HG02970 (cell line): Measurements from ENCODE around the gene PSD.

ENCODE experiments used
- ATAC-seq: cut with Tn5 transposase; IDR thresholded peaks from one replicate; pipeline ENCODE4 v1.9.1; 2021; ENCODE audit warnings: mild to moderate bottlenecking, moderate library complexity, moderate number of reproducible peaks; ENCODE audit not compliant: unreplicated experiment, low FRiP score

The PSD gene

DNA sequence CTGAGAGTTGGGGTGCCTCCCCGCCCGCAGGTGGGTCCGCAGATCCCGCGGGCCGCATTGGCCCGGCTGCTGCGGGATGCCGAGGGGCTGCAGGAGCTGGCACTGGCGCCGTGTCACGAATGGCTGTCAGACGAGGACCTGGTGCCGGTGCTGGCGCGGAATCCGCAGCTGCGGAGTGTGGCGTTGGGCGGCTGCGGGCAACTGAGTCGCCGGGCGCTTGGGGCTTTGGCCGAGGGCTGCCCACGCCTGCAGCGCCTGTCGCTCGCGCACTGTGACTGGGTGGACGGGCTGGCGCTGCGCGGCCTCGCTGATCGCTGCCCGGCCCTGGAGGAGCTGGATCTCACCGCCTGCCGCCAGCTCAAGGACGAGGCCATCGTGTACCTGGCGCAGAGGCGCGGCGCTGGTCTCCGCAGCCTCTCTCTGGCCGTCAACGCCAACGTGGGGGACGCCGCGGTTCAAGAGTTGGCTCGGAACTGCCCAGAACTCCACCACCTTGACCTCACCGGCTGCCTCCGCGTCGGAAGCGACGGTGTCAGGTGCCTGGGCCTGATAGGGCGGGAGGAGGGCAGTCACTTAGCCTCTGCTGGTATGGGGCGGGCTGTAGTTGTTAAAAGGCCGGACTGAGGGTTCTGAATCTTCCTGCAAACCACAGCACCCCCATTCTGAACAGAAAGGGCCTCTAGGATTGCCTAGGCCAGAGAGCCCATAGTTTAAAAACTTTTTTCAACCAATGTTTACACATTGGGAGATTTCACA is 3.4 kb upstream of the PSD start:
- no peak for ATAC-seq

DNA sequence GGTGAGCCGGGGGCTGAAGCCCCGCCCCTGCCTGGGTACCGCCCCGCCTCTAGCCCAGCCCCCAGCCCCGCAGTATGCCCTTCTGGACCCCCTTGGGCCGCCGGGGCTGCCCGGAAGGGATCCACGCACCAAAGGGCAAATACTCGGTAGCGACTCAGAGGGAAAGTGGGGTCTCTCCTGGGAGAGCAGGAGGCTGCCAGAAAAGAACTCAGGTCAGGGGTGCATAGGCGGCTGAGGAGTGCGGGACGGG is 2.8 kb upstream of the PSD start:
- no peak for ATAC-seq

DNA sequence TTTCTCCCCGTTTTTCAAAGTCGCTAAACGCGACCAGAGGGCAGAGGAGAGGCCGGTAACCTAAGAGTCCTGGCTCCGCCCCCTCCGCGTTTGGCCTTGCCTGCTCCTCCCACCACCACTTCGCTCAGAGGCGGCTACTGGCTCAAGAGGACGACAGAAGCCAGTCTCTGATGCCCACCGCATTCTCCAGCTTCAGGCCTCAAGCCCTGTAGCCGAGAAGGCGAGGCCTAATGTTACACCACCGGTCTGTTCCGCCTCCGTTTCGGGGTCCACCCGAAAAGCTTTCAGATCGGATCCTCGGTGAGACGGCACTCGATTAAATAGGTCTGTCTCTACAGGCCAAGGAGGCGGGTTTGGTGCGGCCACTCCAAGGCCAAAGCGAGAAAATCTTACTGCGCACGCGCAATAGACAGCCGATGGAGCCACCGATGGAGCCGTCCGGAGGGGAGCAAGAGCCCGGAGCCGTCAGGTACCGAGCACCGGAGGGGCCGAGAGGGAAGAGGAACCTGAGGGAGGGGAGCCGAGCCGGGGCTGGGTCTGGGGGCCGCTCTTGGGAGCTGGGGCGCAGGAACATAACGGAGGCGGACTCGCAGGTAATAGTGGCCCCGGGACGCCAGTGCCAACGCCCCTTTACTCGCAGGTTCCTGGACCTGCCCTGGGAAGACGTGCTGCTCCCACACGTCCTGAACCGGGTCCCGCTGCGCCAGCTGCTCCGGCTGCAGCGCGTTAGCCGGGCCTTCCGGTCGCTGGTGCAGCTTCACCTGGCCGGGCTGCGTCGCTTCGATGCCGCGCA is 2.3 kb upstream of the PSD start, which contains the start of gene FBXL15:
Gene FBXL15, plus strand, starts transcription at position 123 of the 793 bp plus-strand sequence. Its CDS starts 294 bp downstream, at position 417.
- ATAC-seq = peak; percentile 69

DNA sequence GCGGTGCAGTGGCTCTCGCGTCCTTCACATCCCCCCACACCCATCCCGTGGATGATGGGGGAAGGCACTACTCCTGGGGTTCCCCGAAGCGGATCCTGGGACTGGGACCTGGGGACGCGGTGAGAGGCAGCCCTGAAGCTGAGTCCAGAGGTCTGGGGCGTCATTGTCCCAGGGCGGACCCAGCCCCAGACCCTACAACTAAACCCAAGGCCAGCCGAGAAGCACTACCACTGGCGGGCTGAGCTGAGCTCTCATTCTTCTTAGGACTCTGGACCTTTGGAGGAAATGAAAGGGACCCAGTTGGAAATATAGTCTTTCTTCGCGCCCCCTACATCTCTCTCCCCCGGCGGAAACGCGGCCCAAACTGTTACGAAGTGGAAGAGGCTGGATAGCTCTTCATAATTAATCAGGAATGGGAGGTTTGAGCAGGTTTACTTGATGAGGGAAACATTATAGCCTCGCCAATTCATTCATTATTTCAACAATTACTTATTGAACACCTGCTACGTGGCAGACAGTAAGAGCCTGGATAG is 1.7 kb upstream of the PSD start:
- no peak for ATAC-seq

DNA sequence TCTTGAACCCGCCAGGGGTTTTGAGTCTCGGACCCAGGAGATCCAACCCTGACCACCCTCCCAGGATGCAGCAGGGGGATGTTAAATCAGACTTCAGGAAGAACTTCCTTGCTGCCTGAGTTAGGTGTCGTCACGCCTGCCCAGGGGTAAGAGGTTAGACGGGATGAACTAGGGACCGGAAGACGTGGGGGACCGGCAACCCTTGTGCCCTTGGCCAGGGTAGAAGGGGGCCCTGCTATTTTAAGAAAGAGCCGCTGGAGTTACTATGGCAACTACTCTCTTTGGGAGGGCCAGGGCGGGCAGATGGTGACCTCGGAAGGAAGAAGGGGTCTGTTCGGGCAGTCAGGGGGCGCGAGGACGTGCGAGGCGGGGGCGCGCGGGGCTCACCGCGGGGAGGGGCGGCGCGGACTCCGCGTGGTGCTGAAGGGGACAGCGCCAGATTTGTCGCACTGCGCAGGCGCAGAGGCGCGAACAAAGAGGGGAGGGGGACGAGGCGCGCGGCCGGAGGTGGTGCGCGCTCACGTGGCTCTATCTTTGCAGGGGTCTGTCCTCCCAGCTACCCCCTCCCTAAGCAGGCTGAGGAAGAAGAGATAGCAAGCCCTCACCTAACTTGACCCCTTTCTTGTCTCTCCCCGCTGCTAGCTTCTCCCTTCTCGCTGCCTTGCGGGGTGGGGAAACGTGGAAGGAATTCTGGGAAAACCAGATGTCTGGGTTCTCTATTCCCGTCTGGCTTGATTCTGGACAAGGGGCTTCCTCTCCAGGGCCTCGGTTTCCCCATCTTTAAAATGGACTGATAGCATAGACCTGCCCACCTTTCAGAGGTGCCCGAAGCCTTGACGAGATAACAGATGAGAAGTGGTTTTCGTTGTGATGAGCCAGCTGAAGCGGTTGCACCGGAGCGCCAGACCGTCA is 940 bp upstream of the PSD start:
- ATAC-seq = no peak

DNA sequence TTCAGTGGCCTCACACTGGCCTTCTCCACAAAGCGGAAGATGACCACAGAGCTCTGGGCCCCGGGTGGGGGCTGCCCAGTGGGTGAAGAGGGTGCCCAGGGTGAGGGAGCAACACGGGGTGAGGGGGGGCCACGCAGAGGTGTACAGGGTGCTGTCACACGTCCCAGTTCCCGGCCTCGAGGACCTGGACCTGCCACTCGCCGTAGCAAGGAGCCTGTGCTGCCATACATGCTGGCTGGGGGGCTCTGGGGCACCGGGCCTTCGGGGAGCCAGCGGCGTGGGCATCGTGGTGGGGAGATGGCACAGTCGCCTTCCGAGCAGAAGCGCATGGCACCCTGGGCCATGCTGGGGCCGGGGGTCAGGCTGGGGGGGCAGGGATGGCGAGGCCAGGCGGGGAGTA is 1.9 kb downstream of the PSD start:
- no peak for ATAC-seq

DNA sequence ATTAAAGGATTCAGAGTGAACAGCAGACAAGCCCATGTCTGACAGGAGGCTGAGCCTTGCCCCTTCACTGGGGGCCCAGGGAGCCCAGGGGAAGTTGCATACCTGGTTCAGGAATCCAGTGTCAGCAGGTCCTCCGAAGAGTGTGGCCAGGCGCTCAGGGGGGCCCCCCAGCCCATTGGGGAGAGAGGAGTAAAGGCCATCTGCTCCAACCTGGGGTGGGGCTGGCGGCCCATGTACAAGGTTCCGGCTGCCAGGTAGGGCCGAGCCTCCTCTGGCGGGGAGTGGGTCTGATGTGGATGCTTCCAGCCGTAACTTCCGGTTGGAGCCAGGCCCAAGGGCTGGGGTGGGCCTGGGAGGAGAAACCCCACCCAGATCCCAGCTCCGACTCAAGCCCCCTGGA is 2.3 kb downstream of the PSD start:
- no peak for ATAC-seq

DNA sequence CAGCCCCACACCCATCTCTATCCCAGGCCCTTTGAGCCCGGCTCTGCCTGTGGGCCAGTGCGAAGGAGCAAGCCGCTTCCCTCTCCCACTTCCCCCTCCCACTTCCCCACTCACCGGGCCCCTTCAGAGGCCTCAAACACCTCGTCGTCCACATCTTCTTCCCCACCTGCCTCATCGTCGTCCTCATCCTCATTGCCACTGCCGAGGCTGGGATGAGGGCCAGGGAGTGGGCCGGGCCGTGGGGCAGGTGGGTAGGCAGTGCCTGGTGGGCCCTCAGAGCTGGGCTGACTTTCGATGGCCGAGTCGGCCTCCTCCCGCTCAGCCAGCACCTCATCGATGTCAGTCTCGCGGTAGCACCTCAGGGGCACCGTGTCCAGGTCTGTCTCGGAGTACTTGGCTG is 3.8 kb downstream of the PSD start:
- ATAC-seq = no peak

DNA sequence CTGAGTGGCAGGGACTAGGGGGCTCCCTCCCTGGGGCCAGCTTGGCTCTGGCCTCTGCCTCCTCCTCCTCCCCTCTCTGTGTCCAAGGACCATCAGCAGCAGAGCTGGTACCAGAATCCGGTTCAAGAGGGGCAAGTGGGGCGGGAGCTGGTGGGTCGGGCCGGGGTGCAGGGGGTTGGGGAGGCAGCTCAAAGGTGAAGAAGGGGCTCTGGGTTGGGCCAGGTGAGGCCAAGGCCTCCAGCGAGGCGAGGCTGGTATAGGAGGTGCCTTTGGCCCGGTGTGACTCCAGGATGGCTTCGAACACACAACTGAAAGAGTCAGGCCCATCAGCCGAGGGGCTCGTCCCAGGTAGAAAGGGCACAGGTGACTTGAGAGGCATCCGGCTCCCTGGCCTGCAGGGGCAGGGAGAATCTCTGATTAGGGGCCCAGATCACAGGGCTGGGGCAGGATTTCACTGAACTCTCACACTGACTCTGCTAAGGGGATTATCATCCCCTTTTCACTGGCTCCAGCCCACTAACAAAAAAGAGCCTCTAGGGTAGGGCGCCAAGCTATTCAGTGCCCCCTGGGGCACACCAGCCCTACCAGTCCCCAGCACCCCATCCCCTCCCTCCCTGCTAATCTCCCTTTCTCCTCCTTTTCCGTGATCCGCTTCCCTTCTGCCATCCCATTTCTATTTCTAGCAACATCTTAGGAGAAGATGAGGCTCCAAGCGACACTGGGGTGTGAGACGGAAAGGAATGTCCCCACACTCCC is 4.6 kb downstream of the PSD start:
- no peak for ATAC-seq

DNA sequence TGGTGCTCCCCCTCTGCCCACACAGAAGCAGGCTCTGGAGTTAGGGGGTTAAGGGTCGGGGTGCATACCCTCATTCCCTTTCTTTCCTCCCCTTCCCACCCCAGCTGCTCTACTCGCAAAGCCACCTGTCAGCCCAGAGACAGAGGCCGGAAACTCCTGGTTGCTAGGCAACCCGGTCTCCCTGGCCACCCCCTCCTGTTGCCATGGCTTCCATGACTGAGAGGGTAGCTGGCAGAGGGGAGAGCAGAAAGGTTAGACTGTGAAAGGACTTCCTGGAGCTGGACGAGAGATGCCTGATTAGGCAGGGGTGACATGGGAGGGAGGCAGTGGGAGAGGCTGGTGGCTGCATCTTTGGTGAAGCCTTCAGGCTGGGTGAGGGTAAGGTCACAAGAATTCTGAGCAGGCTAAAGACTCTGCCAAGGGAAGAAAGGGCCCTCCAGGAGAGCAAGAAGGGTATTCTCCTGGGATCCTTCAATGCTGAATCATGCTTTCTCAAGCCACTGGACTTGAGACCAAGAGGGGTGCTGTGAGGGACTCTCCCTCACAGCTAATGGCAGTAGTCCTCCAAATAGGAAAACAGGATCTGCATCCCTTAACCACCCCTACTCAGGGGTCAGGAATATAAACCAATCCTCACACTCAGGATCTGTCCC is 5.4 kb downstream of the PSD start:
- no peak for ATAC-seq

DNA sequence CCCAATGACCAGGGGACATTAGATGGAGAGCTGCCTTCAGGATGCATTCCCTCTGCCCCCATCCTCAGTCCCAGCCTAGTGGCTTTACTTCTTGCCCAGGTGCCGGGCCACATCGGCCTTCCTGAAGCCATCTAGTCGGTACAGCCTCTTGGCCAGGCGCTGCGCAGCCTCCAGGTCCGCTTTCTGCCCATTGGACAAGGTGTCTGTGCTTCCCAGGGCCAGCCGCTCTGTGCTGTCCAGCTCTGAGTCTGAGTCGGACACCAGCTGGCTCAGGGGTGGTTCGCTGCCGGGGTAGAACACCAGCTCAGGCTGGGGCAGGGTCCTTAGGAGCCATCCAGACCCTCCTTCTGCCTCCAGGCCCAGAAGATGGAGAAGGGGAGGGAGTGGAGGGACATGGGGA is 6.3 kb downstream of the PSD start:
- no peak for ATAC-seq

DNA sequence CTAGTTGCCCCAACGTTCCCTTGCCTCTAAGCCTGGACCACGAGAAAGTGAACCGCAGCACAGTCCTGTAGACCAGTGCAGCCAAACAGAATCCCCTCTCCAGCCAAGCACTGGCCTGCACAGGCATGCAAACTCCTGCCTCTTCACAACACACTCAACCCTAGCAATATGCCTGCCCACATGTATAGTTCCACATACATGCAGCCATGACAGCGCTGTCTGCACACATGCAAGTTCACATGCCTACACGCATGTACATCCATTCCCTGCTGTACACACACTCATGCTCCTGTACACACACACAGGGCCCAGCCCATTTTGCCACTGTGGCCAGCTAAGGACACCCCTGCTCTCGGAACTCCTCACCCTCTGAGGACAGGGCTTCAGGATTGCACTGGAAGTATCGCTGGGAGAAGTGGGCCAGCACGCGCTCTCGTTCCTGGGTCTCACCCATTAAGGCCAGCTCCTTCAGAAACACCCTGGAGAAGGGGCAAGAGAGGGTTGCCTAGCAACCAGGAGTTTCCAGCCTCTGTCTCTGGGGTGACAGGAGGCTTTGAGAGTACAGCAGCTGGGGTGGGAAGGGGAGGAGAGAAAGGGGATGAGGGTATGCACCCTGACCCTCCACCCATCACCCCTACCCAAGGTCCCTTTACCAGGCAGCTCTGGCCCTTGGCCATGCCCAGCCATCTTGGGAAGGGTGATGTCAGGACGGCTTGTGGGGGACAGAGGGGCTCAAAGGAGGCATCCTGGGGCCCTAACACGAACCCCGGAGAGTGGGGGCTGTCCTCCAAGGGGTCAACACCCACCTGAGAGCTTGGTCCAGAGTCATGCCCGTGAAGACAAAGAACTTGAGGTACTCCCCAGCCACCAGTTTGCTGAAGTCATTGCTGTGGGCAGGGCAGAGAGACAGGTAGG is 7.0 kb downstream of the PSD start:
- no peak for ATAC-seq

DNA sequence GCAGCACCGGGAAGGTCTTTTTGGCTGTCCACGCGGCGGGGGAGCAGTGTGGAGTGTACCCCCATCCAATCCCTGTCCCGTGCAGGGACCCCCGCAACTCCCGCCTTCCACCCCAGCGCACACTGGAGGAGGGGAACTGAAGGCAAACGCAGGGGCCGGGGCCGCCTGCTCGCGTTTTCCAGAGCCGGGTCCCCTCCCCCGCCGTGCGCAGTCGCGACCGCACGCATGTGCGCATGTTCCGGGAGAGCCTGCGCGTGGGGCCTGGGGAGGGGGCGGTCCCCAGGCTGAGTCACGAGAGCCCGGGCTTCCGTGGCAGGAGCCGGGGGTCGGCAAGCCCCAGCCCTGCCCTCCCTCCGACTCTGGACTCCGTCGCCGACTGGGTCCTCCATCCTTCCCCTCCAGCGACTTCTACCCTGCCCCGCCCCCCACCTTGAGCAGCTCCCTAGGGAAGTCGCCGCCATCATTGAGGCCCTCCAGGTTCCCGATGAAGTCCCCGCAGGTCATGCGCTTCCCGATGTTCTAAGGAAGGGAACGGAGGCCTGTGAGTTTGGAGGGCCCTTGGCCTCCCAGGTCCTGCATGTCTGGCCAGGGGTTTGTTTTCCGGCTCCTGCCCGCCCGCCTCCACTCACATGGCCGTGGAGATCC is 8.0 kb downstream of the PSD start:
- no peak for ATAC-seq

DNA sequence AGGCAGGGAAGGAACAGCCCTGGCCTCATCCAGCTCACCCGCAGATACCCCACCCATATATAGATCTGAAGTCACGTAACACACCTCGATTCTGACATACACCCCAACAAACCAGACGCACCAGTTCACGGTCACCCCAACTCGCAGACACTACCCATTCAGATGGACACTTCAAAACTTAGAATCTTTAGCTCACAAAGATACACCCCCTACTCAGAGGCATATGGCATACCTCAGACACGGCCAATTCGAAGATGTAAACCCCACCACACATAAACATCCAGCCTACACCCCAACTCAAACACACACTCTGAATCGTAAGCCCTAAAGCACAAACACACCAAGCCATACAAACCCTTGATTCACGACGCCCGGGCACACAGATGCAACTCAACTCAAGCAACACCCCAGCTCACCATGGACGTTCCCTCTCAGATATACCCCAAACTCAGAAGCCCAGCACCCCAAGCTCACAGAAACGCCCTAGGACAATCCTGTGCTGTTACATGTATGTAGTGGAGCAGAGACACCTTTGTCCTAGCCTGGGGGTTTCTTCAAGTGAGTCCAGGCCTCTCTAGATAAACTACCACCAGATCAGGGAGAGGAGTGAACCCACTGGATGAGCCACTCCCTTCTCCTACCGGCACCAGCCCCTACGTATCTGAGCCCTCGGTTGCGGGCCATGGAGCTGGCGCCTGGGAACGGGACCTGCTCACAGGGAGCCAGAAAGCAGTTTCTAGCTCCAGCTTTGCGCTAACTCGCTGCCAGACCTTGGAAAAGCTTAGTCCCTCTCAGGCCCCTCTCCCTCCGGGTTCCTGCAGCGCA is 8.8 kb downstream of the PSD start:
- no peak for ATAC-seq

DNA sequence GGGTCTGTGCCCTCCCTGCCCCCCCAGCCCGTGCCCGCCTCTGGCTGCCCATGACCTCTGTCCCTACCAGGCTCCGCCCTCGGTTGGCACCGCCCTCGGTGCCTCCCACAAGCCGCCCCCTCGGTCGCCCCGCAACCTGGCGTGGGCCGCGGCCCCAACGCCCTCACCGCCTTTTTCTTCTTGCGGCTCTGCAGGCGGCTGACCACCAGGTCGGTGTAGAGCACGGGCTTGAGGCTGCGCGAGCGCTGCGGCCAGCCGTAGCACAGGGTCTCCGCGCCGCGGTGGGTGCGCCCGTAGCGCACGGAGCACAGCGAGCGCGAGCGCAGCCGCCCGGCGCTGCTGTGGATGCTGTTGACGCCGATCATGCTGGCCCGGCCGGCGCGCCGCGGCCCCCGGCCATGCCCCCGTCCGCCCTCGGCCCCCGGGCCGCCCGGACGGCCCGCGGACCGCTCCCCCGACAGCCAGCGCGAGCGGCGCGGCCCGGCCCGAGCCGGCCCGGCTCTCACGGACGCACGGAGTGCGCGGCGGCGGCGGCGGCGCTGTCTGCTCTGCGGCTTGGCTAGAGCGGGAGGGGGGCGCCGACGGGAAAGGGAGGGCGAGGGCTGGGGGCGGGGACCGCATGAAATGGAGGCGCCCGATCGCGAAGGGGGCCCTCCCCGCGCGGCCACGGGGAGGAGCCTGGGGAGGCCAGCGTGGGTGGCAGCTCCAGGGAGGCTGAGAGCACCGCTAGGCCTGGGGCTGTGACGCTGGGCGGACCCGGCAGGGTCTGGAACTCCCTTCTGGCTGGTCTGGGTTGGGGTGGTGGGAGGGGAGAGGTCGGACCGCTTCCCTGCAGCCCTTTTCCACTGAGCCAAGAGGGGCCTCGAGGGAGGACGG is 9.6 kb downstream of the PSD start:
- no peak for ATAC-seq

DNA sequence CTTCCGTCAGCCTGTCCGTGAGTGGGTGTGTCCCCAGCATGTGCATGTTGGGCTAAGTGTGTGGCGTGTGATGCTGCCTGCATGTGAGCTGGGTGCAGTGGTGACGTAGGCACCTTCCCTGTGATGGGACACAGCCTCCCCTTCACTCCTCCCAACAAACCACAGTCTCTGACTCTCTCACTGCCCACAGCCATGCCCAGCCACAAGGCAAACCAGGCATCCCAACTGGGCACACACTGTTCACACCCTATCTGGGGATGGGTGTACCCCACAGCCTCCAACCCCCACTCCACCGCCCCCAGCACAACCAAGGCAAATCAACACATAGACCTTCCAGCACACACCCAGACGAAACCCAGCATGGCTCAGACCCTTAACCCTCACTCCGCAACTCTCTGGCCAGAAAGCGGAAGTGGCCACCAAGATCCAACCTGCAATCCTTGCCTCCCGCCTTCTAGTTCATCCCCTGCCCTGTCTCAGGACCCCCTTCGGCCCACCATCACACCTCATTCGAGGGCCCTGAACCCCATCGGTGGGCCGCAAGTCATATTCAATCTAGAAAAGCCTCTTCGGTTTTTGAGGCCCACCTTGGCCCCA is 10.4 kb downstream of the PSD start:
- no peak for ATAC-seq
